IMR-90 (cell line): ENCODE measurements around the gene ATP5F1B.

ENCODE experiments used
- BHLHE40 ChIP-seq: fragments of 150-350 bp; IDR thresholded peaks from 2 replicates; pipeline ENCODE4 v1.6.1; 2016; ENCODE audit warnings: mild to moderate bottlenecking, low read depth, low read length
- CEBPB ChIP-seq: IDR thresholded peaks from 2 replicates; pipeline ENCODE4 v1.6.1; 2012; ENCODE audit warnings: low read depth, low read length, improper control_type of control experiment
- POLR2A ChIP-seq: IDR thresholded peaks from 2 replicates; pipeline ENCODE4 v1.6.1; 2012; ENCODE audit warnings: mild to moderate bottlenecking, low read depth, low read length
- RAD21 ChIP-seq: IDR thresholded peaks from 2 replicates; pipeline ENCODE4 v1.6.1; 2012; ENCODE audit warnings: low read length, improper control_type of control experiment
- TF ChIP-seq, protein P1 (sequence below): conservative IDR thresholded peaks from 2 replicates; pipeline ENCODE4 v1.5.1; 2012; ENCODE audit warnings: mild to moderate bottlenecking, low read depth, low read length, improper control_type of control experiment
- TF ChIP-seq, protein P2 (sequence below): fragments of 150-350 bp; IDR thresholded peaks from 2 replicates; pipeline ENCODE4 v1.6.1; 2016; ENCODE audit warnings: low read depth, mild to moderate bottlenecking, low read length, moderate library complexity, borderline replicate concordance

DNA sequence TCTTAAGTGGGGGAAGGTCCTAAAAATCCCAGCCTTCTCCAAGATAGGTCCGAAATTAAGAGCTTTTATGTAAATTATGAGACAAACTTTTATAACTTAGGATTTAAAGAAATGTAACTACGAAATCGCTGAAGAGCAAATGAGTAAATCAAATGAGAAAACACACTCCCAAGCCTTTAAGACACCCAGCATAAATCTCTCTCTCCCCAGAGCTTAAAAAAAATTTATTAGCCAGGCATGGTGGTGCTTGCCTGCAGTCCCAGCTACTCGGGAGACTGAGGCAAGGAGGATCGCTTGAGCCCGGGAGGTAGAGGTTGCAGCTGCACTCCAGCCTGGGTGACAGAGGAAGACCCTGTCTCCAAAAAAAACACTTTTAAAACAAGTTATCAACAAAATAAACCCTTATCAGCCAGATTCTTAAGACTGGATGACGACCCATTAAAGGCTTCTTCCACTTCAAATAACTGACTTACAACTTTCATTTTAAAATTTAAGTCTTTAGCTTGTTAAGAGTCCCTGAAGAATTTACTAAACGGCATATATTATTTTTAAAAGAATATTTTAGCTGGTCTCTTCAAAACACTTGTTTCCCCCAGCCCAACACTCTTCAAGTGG lies 39.1 kb upstream of the ATP5F1B start:
- TF ChIP-seq, protein P1, sequence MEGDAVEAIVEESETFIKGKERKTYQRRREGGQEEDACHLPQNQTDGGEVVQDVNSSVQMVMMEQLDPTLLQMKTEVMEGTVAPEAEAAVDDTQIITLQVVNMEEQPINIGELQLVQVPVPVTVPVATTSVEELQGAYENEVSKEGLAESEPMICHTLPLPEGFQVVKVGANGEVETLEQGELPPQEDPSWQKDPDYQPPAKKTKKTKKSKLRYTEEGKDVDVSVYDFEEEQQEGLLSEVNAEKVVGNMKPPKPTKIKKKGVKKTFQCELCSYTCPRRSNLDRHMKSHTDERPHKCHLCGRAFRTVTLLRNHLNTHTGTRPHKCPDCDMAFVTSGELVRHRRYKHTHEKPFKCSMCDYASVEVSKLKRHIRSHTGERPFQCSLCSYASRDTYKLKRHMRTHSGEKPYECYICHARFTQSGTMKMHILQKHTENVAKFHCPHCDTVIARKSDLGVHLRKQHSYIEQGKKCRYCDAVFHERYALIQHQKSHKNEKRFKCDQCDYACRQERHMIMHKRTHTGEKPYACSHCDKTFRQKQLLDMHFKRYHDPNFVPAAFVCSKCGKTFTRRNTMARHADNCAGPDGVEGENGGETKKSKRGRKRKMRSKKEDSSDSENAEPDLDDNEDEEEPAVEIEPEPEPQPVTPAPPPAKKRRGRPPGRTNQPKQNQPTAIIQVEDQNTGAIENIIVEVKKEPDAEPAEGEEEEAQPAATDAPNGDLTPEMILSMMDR = no peak
- TF ChIP-seq RAD21 (no peak), POLR2A (no peak), CEBPB (no peak), BHLHE40 (no peak)
- TF ChIP-seq, protein P2, sequence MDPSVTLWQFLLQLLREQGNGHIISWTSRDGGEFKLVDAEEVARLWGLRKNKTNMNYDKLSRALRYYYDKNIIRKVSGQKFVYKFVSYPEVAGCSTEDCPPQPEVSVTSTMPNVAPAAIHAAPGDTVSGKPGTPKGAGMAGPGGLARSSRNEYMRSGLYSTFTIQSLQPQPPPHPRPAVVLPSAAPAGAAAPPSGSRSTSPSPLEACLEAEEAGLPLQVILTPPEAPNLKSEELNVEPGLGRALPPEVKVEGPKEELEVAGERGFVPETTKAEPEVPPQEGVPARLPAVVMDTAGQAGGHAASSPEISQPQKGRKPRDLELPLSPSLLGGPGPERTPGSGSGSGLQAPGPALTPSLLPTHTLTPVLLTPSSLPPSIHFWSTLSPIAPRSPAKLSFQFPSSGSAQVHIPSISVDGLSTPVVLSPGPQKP = no peak
